K562 (cell line): ENCODE results near the gene ACOT13.

Experiments
- ARNT ChIP-seq, 2 experiments: fragments of 450-650 bp; IDR thresholded peaks; 2 replicates each; pipeline ENCODE4 v1.6.1; 2016; ENCODE audit warnings: mild to moderate bottlenecking in 1 of 2
- CBX1 ChIP-seq: sonication (generic); IDR thresholded peaks from 2 replicates; pipeline ENCODE4 v1.6.1; 2016; ENCODE audit warnings: antibody characterized with exemption, low read depth, mild to moderate bottlenecking
- CTCF ChIP-seq, 3 experiments: IDR thresholded peaks in 2 of 3; conservative IDR thresholded peaks in 1 of 3; 2 replicates each; pipeline ENCODE4 v1.5.1; 2011 to 2012; ENCODE audit warnings: low read length in 3 of 3, mild to moderate bottlenecking in 3 of 3, control low read depth in 2 of 3, improper control_type of control experiment in 1 of 3, inconsistent platforms in 1 of 3, low read depth in 1 of 3, mixed read lengths in 1 of 3, moderate library complexity in 1 of 3; ENCODE audit not compliant: insufficient read depth in 2 of 3
- EZH2 ChIP-seq: IDR thresholded peaks from 2 replicates; pipeline ENCODE4 v1.6.1; 2012; ENCODE audit warnings: low read depth, mild to moderate bottlenecking, inconsistent platforms, low read length, borderline replicate concordance
- NR1H2 ChIP-seq: sonication (generic); formaldehyde crosslinking; IDR thresholded peaks from 2 replicates; pipeline ENCODE4 v1.4.0; 2020; ENCODE audit warnings: mild to moderate bottlenecking, missing genetic modification reagents
- POLR2A ChIP-seq: fragments of 450-650 bp; conservative IDR thresholded peaks from 2 replicates; pipeline ENCODE4 v1.6.1; 2016
- POLR2AphosphoS5 ChIP-seq: IDR thresholded peaks from 2 replicates; pipeline ENCODE4 v1.6.1; 2011; ENCODE audit warnings: mild to moderate bottlenecking, low read depth, low read length, moderate library complexity; ENCODE audit not compliant: control insufficient read depth, insufficient read depth
- USF2 ChIP-seq: sonication (generic); formaldehyde crosslinking; IDR thresholded peaks from 2 replicates; pipeline ENCODE4 v1.5.0; 2020; ENCODE audit warnings: missing genetic modification reagents
- ZFX ChIP-seq: sonication (generic); formaldehyde crosslinking; IDR thresholded peaks from 2 replicates; pipeline ENCODE4 v1.8.0; 2022; ENCODE audit warnings: mild to moderate bottlenecking, missing genetic modification reagents, moderate library complexity
- ZNF384 ChIP-seq: IDR thresholded peaks from 2 replicates; pipeline ENCODE4 v1.6.1; 2012; ENCODE audit warnings: low read depth, low read length, improper control_type of control experiment

GRCh38 chr6:24720604-24721460, 54.0 kb downstream of the ACOT13 start:
- TF ChIP-seq USF2 (CRISPR knock-in tag) (no peak), ARNT (IDR thresholded peaks at IDR 0.05) (peak; percentile 62 to 64; a peak in 2 of 4 replicates), ZFX (peak; percentile 66), CBX1 (no peak), POLR2AphosphoS5 (peak; percentile 97), EZH2 (no peak), POLR2A (peak; percentile 99), ZNF384 (no peak; the same call in 1 of the 2 replicates), NR1H2 (CRISPR knock-in tag) (0 out of 2 replicates have a peak, but pooled peaks have one; percentile 15), CTCF (IDR thresholded peaks at IDR 0.05 in 2 of 3, conservative IDR thresholded peaks at IDR 0.05 in 1 of 3; ENCODE audit: insufficient read depth in 2 of 3, low read depth in 1 of 3, low read length in 3 of 3) (peak in 2 of 3 experiments; percentile 9 to 16; a peak in 1 of 6 replicates)
